Measurements from ENCODE around the gene CPTP.

DNA sequence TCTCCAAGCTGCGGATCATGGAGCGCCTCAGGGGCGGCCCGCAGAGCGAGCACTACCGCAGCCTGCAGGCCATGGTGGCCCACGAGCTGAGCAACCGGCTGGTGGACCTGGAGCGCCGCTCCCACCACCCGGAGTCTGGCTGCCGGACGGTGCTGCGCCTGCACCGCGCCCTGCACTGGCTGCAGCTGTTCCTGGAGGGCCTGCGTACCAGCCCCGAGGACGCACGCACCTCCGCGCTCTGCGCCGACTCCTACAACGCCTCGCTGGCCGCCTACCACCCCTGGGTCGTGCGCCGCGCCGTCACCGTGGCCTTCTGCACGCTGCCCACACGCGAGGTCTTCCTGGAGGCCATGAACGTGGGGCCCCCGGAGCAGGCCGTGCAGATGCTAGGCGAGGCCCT lies 2.7 kb downstream of the CPTP start:
- no peak for TF ChIP-seq POLR2A (IDR thresholded peaks at IDR 0.05)
- TF ChIP-seq, protein P1, sequence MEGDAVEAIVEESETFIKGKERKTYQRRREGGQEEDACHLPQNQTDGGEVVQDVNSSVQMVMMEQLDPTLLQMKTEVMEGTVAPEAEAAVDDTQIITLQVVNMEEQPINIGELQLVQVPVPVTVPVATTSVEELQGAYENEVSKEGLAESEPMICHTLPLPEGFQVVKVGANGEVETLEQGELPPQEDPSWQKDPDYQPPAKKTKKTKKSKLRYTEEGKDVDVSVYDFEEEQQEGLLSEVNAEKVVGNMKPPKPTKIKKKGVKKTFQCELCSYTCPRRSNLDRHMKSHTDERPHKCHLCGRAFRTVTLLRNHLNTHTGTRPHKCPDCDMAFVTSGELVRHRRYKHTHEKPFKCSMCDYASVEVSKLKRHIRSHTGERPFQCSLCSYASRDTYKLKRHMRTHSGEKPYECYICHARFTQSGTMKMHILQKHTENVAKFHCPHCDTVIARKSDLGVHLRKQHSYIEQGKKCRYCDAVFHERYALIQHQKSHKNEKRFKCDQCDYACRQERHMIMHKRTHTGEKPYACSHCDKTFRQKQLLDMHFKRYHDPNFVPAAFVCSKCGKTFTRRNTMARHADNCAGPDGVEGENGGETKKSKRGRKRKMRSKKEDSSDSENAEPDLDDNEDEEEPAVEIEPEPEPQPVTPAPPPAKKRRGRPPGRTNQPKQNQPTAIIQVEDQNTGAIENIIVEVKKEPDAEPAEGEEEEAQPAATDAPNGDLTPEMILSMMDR (IDR thresholded peaks at IDR 0.05): no peak
